Measurements from ENCODE around the gene MARCHF2. TPM values are rescaled to one million over a fixed set of nuclear protein-coding genes. Genes with fewer than 3 reads are reported as not detected.

Gene MARCHF2
- total RNA-seq, 1 experiment from 2014 or later, result 27.5 TPM

GRCh38 chr19:8458380-8458779 is 45.3 kb downstream of the MARCHF2 start:
- Histone ChIP-seq H3K9me3 (ENCODE audit: control insufficient read depth, low read depth, low read length) (no peaks in the 10 kb centered on the region), H2AFZ (ENCODE audit: low read length) (no peak overlapping the region), H3K79me2 (ENCODE audit: insufficient read depth, low read length) (peaks cover 88% of the 10 kb centered on the region), H2BK120ac (ENCODE audit: low read depth, low read length, poor library complexity, severe bottlenecking) (no peak overlapping the region), H3K4ac (ENCODE audit: low read depth, low read length) (no peak overlapping the region), H3K79me1 (ENCODE audit: insufficient read depth, low read depth, low read length, poor library complexity, severe bottlenecking) (peaks cover 7% of the 10 kb centered on the region), H4K5ac (ENCODE audit: insufficient read length, low read depth, low read length) (no peak overlapping the region), H4K8ac (replicated peaks; ENCODE audit: insufficient read length, low read depth, low read length) (no peak overlapping the region), H3K18ac (ENCODE audit: insufficient read length, low read depth, low read length) (no peak overlapping the region), H3K27ac (ENCODE audit: insufficient read length, low read depth, low read length) (no peak overlapping the region), H3K4me1 (ENCODE audit: insufficient read depth, low read length) (peaks cover 2% of the 10 kb centered on the region; the same call in 1 of the 2 replicates), H3K4me2 (ENCODE audit: insufficient read depth, insufficient read length, low read length) (no peak overlapping the region), H2BK12ac (ENCODE audit: insufficient read length, low read depth, low read length) (no peak overlapping the region), H3K23me2 (ENCODE audit: insufficient read length, low read depth, low read length, poor library complexity, severe bottlenecking) (no peaks in the 10 kb centered on the region), H3K23ac (ENCODE audit: insufficient read length, low read depth, low read length) (no peak overlapping the region), H4K91ac (ENCODE audit: insufficient read length, low read depth, low read length) (no peak overlapping the region), H4K20me1 (ENCODE audit: control insufficient read depth, insufficient read depth, insufficient read length) (no peaks in the 10 kb centered on the region), H2BK5ac (ENCODE audit: insufficient read length, low read length) (no peak overlapping the region), H3K56ac (ENCODE audit: insufficient read length, low read depth, low read length) (no peak overlapping the region), H2BK15ac (ENCODE audit: low read depth, low read length) (no peak overlapping the region), H3K27me3 (ENCODE audit: insufficient read depth, low read length) (no peaks in the 10 kb centered on the region), H3K9ac (ENCODE audit: extremely low read depth, insufficient read length, low read length) (no peak overlapping the region), H3K14ac (ENCODE audit: insufficient read depth, low read length) (no peak overlapping the region), H2BK20ac (ENCODE audit: low read depth, low read length, poor library complexity, severe bottlenecking) (no peak overlapping the region), H2AK5ac (ENCODE audit: insufficient read length, low read length) (no peak overlapping the region), H3T11ph (ENCODE audit: low read length) (no peak overlapping the region)
- TF ChIP-seq CTCF (conservative IDR thresholded peaks at IDR 0.05), result no peak
- DNase-seq, result no peak
- H3K27me3 Mint-ChIP-seq (ENCODE audit: low read depth), result no peaks in the 10 kb centered on the region
- peaks cover 75 to 78% of the 10 kb centered on the region in 2 experiments for H3K4me1 Mint-ChIP-seq
- H3K36me3 Mint-ChIP-seq (ENCODE audit: insufficient read depth in 1 of 3, low read depth in 3 of 3), result peaks cover 27 to 70% (median 66%) of the 10 kb centered on the region in 3 experiments; a peak in 6 of 7 replicates
- H3K27ac Mint-ChIP-seq, result peak overlapping the region in 2 of 3 experiments; percentile 79 to 88; a peak in 4 of 7 replicates
- no peaks in the 10 kb centered on the region for H3K9me3 Mint-ChIP-seq
- WGBS (ENCODE audit: extremely low coverage, insufficient read length, low lambda C conversion rate), result no CpG with 5 or more reads among the region's 5 CpGs
- peak overlapping the region in 1 of 2 experiments; percentile 58; a peak in 2 of 5 replicates for H3K4me3 Mint-ChIP-seq

Data from H9 (cell line).